Panc1 (cell line): Measurements from ENCODE around the gene FBXO24. TPM values are rescaled to one million over a fixed set of nuclear protein-coding genes. Genes with fewer than 3 reads are reported as not detected.

Source experiments
- ATAC-seq: fragments of 200-7000 bp; cut with Tn5 transposase; 2 replicates; pipeline ENCODE4 v1.9.1; 2020; ENCODE audit warnings: mild to moderate bottlenecking, moderate library complexity
- BruUV-seq: library from RNA; stranded (reverse); fragments of 400-500 nt; replicated peaks from 2 replicates; lab custom pipeline; 2021; lab: Mats Ljungman, UMichigan
- CTCF ChIA-PET: fragments of 300-600 bp; sonication (Branson Sonifier 250); formaldehyde crosslinking; loops from one replicate; lab custom pipeline; 2022; ENCODE audit warnings: antibody characterized with exemption; lab: Charles Lee
- POLR2A ChIA-PET: fragments of 300-600 bp; sonication (Branson Sonifier 250); formaldehyde crosslinking; loops from one replicate; lab custom pipeline; 2022; ENCODE audit warnings: antibody characterized with exemption; lab: Charles Lee
- DNase-seq: peaks from one replicate; pipeline ENCODE4 v3.0.0-alpha.2; 2010; ENCODE audit warnings: low read depth, low spot score
- H3K27ac ChIP-seq: 2 replicates; pipeline ENCODE4 v1.5.1; 2011; ENCODE audit warnings: mild to moderate bottlenecking, low read length, inconsistent platforms
- H3K27me3 ChIP-seq: fragments of 200-500 bp; sonication (Bioruptor generic); 2 replicates; pipeline ENCODE4 v1.6.0; 2014; ENCODE audit warnings: low read length, inconsistent platforms; ENCODE audit not compliant: control insufficient read depth, insufficient read depth
- H3K36me3 ChIP-seq: fragments of 200-500 bp; sonication (Bioruptor generic); 2 replicates; pipeline ENCODE4 v1.5.1; 2014; ENCODE audit warnings: inconsistent platforms, mild to moderate bottlenecking, low read length, moderate library complexity; ENCODE audit not compliant: control insufficient read depth, insufficient read depth
- H3K4me1 ChIP-seq: 2 replicates; pipeline ENCODE4 v1.5.1; 2011; ENCODE audit warnings: inconsistent platforms, mild to moderate bottlenecking, low read length, moderate library complexity; ENCODE audit not compliant: control insufficient read depth, insufficient read depth
- H3K4me3 ChIP-seq, 2 experiments: 2 replicates each; pipeline ENCODE4 v1.5.1; 2011 to 2012; ENCODE audit warnings: low read depth in 2 of 2, low read length in 2 of 2, mild to moderate bottlenecking in 2 of 2, inconsistent platforms in 1 of 2, moderate library complexity in 1 of 2
- H3K9me3 ChIP-seq: fragments of 200-500 bp; sonication (Bioruptor generic); 2 replicates; pipeline ENCODE4 v1.5.1; 2014; ENCODE audit warnings: low read depth, mild to moderate bottlenecking, inconsistent platforms, low read length, moderate library complexity; ENCODE audit not compliant: control insufficient read depth, insufficient read depth
- CTCF ChIP-seq: fragments of 450-650 bp; IDR thresholded peaks from 2 replicates; pipeline ENCODE4 v1.5.1; 2017; ENCODE audit warnings: mild to moderate bottlenecking
- POLR2AphosphoS5 ChIP-seq: IDR thresholded peaks from 2 replicates; pipeline ENCODE4 v1.6.1; 2012; ENCODE audit warnings: mild to moderate bottlenecking, low read depth, low read length, moderate library complexity
- SIN3A ChIP-seq: IDR thresholded peaks from 2 replicates; pipeline ENCODE4 v1.6.1; 2012; ENCODE audit warnings: low read depth, mild to moderate bottlenecking, low read length, moderate library complexity, borderline replicate concordance; ENCODE audit not compliant: insufficient read depth
- TCF7L2 ChIP-seq: IDR thresholded peaks from 2 replicates; pipeline ENCODE4 v1.6.1; 2011; ENCODE audit warnings: mild to moderate bottlenecking, low read depth, low read length, inconsistent platforms
- in situ Hi-C: cut with HindIII; loops from 2 replicates; pipeline ENCODE4 v1.10.0; 2016; ENCODE audit warnings: low sequenced_read_pairs, low pct_unique_long_range_greater_than_20kb
- intact Hi-C: fragments of 100-400 bp; cut with micrococcal nuclease; formaldehyde crosslinking; loops from one replicate; pipeline ENCODE4 v1.10.0; 2022; ENCODE audit not compliant: unreplicated experiment
- total RNA-seq: library from RNA; stranded (reverse); gene quantifications from one replicate; pipeline ENCODE4 v1.2.1, GENCODE V29; 2021; ENCODE audit not compliant: unreplicated experiment
- TF ChIP-seq, protein P1 (sequence below), 2 experiments: IDR thresholded peaks; 2 replicates each; pipeline ENCODE4 v1.6.1; 2011 to 2012; ENCODE audit warnings: low read depth in 2 of 2, control low read depth in 1 of 2, low read length in 1 of 2, mild to moderate bottlenecking in 1 of 2, moderate library complexity in 1 of 2; ENCODE audit not compliant: insufficient read depth in 1 of 2

FBXO24 gene
- total RNA-seq, 1 experiment from 2014 or later = 0.59 TPM

- peak overlapping the region in 1 of 2 experiments; percentile 34; a peak in 2 of 4 replicates for H3K4me3 ChIP-seq
These were observed 41.2 kb upstream of the FBXO24 start for GRCh38 chr7:100544967-100545359.

DNA sequence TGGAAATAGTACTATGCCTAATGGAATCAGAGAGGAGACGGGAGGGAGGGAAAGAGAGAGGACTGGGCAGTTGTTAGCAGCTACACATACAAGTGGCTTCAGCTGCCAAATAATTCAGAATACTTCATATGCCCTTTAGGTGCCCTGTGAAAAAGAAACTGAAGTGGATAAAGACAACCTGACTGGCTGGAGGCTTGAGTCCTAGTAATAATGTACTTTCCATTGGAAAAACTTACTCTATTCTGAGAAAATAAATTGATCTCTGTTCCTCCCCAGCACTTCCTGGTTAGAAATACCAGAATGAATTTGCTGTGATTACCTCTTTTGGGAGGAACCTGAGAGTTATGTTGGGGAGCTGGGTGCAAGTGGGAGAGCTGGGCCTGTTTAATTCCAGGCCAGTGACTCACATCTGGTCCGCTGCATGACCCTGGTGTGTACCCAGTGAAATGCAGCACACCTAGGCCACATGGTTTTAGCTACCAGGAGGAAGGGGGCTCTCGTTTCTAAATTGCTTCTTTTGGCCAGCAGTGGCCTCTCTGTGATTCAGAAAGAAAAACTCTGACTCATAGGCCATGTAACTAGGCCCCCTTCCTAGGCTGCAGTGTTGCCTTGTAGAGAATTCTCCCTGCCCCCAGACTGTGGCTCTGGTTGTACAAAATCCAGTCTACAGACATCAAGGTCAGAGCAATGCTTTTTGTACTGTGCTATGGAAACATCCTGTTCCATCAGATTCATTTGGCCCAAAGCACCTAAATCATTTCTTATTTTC is 40.6 kb upstream of the FBXO24 start:
- Histone ChIP-seq H3K36me3 (no peaks in the 10 kb centered on the region), H3K27me3 (no peaks in the 10 kb centered on the region), H3K27ac (peak overlapping the region; percentile 98), H3K9me3 (no peaks in the 10 kb centered on the region), H3K4me1 (peaks cover 58% of the 10 kb centered on the region), H3K4me3 (peak overlapping the region in 1 of 2 experiments; percentile 34; a peak in 2 of 4 replicates)
- ChIA-PET POLR2A (no interaction called here), CTCF (interaction anchor here (0.6 to 0.9 kb wide), 4 partner anchors 14 to 532 kb away, joined by 3 to 17 read pairs (median 4); partner anchors contain the start of gene PPP1R35)
- no TSS peak for BruUV-seq
- DNase-seq = peak; percentile 88
- TF ChIP-seq SIN3A (no peak), POLR2AphosphoS5 (no peak), CTCF (no peak), TCF7L2 (no peak)
- TF ChIP-seq, protein P1, sequence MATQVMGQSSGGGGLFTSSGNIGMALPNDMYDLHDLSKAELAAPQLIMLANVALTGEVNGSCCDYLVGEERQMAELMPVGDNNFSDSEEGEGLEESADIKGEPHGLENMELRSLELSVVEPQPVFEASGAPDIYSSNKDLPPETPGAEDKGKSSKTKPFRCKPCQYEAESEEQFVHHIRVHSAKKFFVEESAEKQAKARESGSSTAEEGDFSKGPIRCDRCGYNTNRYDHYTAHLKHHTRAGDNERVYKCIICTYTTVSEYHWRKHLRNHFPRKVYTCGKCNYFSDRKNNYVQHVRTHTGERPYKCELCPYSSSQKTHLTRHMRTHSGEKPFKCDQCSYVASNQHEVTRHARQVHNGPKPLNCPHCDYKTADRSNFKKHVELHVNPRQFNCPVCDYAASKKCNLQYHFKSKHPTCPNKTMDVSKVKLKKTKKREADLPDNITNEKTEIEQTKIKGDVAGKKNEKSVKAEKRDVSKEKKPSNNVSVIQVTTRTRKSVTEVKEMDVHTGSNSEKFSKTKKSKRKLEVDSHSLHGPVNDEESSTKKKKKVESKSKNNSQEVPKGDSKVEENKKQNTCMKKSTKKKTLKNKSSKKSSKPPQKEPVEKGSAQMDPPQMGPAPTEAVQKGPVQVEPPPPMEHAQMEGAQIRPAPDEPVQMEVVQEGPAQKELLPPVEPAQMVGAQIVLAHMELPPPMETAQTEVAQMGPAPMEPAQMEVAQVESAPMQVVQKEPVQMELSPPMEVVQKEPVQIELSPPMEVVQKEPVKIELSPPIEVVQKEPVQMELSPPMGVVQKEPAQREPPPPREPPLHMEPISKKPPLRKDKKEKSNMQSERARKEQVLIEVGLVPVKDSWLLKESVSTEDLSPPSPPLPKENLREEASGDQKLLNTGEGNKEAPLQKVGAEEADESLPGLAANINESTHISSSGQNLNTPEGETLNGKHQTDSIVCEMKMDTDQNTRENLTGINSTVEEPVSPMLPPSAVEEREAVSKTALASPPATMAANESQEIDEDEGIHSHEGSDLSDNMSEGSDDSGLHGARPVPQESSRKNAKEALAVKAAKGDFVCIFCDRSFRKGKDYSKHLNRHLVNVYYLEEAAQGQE (IDR thresholded peaks at IDR 0.05; ENCODE audit: insufficient read depth in 1 of 2, low read depth in 2 of 2, low read length in 1 of 2) = no peak
- peak; percentile 92 for ATAC-seq
- in situ Hi-C loops = no loop called here
- intact Hi-C loops = no loop called here

More at GRCh38 chr7:100544967-100545359, 41.2 kb upstream of the FBXO24 start:
- no peak for TF ChIP-seq SIN3A
- TF ChIP-seq, protein P1 (IDR thresholded peaks at IDR 0.05; ENCODE audit: insufficient read depth in 1 of 2, low read depth in 2 of 2, low read length in 1 of 2) = no peak
- TF ChIP-seq POLR2AphosphoS5 = no peak
- no peak for TF ChIP-seq TCF7L2
- no peak for TF ChIP-seq CTCF
- intact Hi-C loops = no loop called here
- Histone ChIP-seq H3K36me3 (no peaks in the 10 kb centered on the region), H3K4me1 (peaks cover 58% of the 10 kb centered on the region), H3K9me3 (no peaks in the 10 kb centered on the region), H3K27ac (peak overlapping the region; percentile 98), H3K27me3 (no peaks in the 10 kb centered on the region)
- CTCF ChIA-PET = interaction anchor here (0.6 to 0.9 kb wide), 2 partner anchors 108 to 533 kb away, joined by 4 to 17 read pairs; partner anchors contain the start of gene PPP1R35
- POLR2A ChIA-PET = no interaction called here
- in situ Hi-C loops = no loop called here
- no peak for DNase-seq
- ATAC-seq = no peak
- no TSS peak for BruUV-seq
